A673 (cell line): ENCODE results near the gene MMP10.

Experiments
- EZH2 ChIP-seq: fragments of 200-600 bp; sonication (generic); IDR thresholded peaks from 2 replicates; pipeline ENCODE4 v1.6.1; 2017; ENCODE audit warnings: borderline replicate concordance, low read depth, mild to moderate bottlenecking, mixed read lengths, antibody characterized with exemption, low read length; ENCODE audit not compliant: poor library complexity, severe bottlenecking
- TF ChIP-seq, protein P1 (sequence below): fragments of 300-800, 200-600 bp; sonication (generic); conservative IDR thresholded peaks from 2 replicates; pipeline ENCODE4 v1.5.1; 2017; ENCODE audit warnings: low read depth, mild to moderate bottlenecking, antibody characterized with exemption, low read length, moderate library complexity, mixed read lengths

DNA sequence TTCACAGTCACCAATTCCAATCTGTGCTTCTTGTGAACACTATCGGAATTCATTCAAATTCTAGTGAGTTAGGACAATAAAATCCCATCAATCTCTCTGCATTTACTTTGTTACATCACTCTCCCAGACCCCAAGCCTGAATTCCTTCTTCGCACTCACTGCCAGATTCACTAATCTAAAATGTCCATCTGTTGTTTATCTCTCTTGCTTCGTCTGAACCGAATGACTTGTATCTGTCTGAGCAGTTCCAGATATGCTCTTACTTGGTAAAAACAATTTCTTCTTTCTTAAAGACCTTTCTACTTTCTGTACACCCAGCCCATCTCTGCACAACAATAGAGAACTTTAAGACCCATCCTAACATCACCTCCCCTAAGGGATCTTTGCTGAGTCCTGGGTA lies 7.0 kb downstream of the MMP10 start:
- TF ChIP-seq, protein P1, sequence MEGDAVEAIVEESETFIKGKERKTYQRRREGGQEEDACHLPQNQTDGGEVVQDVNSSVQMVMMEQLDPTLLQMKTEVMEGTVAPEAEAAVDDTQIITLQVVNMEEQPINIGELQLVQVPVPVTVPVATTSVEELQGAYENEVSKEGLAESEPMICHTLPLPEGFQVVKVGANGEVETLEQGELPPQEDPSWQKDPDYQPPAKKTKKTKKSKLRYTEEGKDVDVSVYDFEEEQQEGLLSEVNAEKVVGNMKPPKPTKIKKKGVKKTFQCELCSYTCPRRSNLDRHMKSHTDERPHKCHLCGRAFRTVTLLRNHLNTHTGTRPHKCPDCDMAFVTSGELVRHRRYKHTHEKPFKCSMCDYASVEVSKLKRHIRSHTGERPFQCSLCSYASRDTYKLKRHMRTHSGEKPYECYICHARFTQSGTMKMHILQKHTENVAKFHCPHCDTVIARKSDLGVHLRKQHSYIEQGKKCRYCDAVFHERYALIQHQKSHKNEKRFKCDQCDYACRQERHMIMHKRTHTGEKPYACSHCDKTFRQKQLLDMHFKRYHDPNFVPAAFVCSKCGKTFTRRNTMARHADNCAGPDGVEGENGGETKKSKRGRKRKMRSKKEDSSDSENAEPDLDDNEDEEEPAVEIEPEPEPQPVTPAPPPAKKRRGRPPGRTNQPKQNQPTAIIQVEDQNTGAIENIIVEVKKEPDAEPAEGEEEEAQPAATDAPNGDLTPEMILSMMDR = no peak
- no peak for TF ChIP-seq EZH2
